PC-3 (cell line): ENCODE data around the gene CD248. TPM values are rescaled to one million over a fixed set of nuclear protein-coding genes. Genes with fewer than 3 reads are reported as not detected.

Experiments used
- ATAC-seq: fragments of 200-7000 bp; cut with Tn5 transposase; 2 replicates; pipeline ENCODE4 v1.9.1; 2020; ENCODE audit warnings: mild to moderate bottlenecking, moderate library complexity
- BruUV-seq: library from RNA; stranded (reverse); fragments of 400-500 nt; replicated peaks from 2 replicates; lab custom pipeline; 2021; lab: Mats Ljungman, UMichigan
- CTCF ChIA-PET: fragments of 300-600 bp; sonication (Branson Sonifier 250); formaldehyde crosslinking; loops from one replicate; lab custom pipeline; 2022; ENCODE audit warnings: antibody characterized with exemption; lab: Charles Lee
- POLR2A ChIA-PET: fragments of 300-600 bp; sonication (Branson Sonifier 250); formaldehyde crosslinking; loops from one replicate; lab custom pipeline; 2022; ENCODE audit warnings: antibody characterized with exemption; ENCODE audit not compliant: unreplicated experiment; lab: Charles Lee
- DNase-seq: peaks from one replicate; pipeline ENCODE4 v3.0.0-alpha.2; 2015
- H2AFZ ChIP-seq: fragments of 300-600 bp; sonication (generic); 2 replicates; pipeline ENCODE4 v1.6.0; 2016; ENCODE audit warnings: antibody characterized with exemption, low read length
- H3F3A ChIP-seq: fragments of 300-600 bp; sonication (generic); one replicate; pipeline ENCODE4 v1.6.0; 2017; ENCODE audit warnings: antibody characterized with exemption, low read length, control low read depth, mild to moderate bottlenecking; ENCODE audit not compliant: unreplicated experiment
- H3K27ac ChIP-seq: fragments of 300-600 bp; sonication (generic); 2 replicates; pipeline ENCODE4 v1.5.1; 2016; ENCODE audit warnings: mild to moderate bottlenecking, low read length
- H3K27me3 ChIP-seq: fragments of 300-600 bp; sonication (generic); 2 replicates; pipeline ENCODE4 v1.6.1; 2016; ENCODE audit warnings: low read length, mixed read lengths
- H3K36me3 ChIP-seq: fragments of 300-600 bp; sonication (generic); 2 replicates; pipeline ENCODE4 v1.6.1; 2016; ENCODE audit warnings: low read depth, mixed run types, low read length, mixed read lengths
- H3K4me1 ChIP-seq: fragments of 300-600 bp; sonication (generic); 2 replicates; pipeline ENCODE4 v1.5.1; 2016; ENCODE audit warnings: low read length; ENCODE audit not compliant: insufficient read depth
- H3K4me2 ChIP-seq: fragments of 300-600 bp; sonication (generic); 2 replicates; pipeline ENCODE4 v1.6.0; 2016; ENCODE audit warnings: low read length
- H3K4me3 ChIP-seq: fragments of 300-600 bp; sonication (generic); 2 replicates; pipeline ENCODE4 v1.5.1; 2016; ENCODE audit warnings: mild to moderate bottlenecking, low read length, mixed read lengths
- H3K79me2 ChIP-seq: fragments of 300-600 bp; sonication (generic); 2 replicates; pipeline ENCODE4 v1.6.1; 2017; ENCODE audit warnings: low read length, mixed read lengths
- H3K9ac ChIP-seq: fragments of 300-600 bp; sonication (generic); 2 replicates; pipeline ENCODE4 v1.6.0; 2016; ENCODE audit warnings: mild to moderate bottlenecking, low read length
- H3K9me2 ChIP-seq: fragments of 300-600 bp; sonication (generic); replicated peaks from 2 replicates; pipeline ENCODE4 v1.6.1; 2016; ENCODE audit warnings: mixed run types, low read length, mixed read lengths
- H3K9me3 ChIP-seq: fragments of 300-600 bp; sonication (generic); 2 replicates; pipeline ENCODE4 v1.6.1; 2016; ENCODE audit warnings: low read length, mixed read lengths
- H4K20me1 ChIP-seq: fragments of 300-600 bp; sonication (generic); 2 replicates; pipeline ENCODE4 v1.6.1; 2016; ENCODE audit warnings: low read length, mixed read lengths
- CTCF ChIP-seq: fragments of 300-600 bp; sonication (generic); conservative IDR thresholded peaks from 2 replicates; pipeline ENCODE4 v1.5.1; 2017; ENCODE audit warnings: antibody characterized with exemption, low read depth, mild to moderate bottlenecking, low read length
- EZH2 ChIP-seq: fragments of 300-600 bp; sonication (generic); IDR thresholded peaks from one replicate; pipeline ENCODE4 v1.6.1; 2017; ENCODE audit warnings: antibody characterized with exemption, mild to moderate bottlenecking, low read length; ENCODE audit not compliant: unreplicated experiment
- EZH2phosphoT487 ChIP-seq: fragments of 300-600 bp; sonication (generic); IDR thresholded peaks from 2 replicates; pipeline ENCODE4 v1.6.1; 2018; ENCODE audit warnings: mild to moderate bottlenecking, antibody characterized with exemption, low read length, borderline replicate concordance
- intact Hi-C: fragments of 100-400 bp; cut with micrococcal nuclease; formaldehyde crosslinking; loops from 2 replicates; pipeline ENCODE4 v1.9.0; 2023
- total RNA-seq: library from RNA; depleted of rRNA; stranded (reverse); fragments of >200 nt; gene quantifications from 2 replicates; pipeline ENCODE4 v1.2.3, GENCODE V29; 2014

CD248 gene
- total RNA-seq, 1 experiment from 2014 or later, result not detected

GRCh38 chr11:66328302-66329144 is 11.7 kb upstream of the CD248 start:
- Histone ChIP-seq H3F3A (no peaks in the 10 kb centered on the region), H3K4me3 (no peak overlapping the region), H3K27ac (no peak overlapping the region), H3K9me3 (no peaks in the 10 kb centered on the region), H3K79me2 (no peaks in the 10 kb centered on the region), H3K4me2 (peak overlapping the region; percentile 37; the same call in 1 of the 2 replicates), H3K4me1 (peaks cover 23% of the 10 kb centered on the region), H4K20me1 (no peaks in the 10 kb centered on the region), H3K9me2 (no peaks in the 10 kb centered on the region), H3K27me3 (no peaks in the 10 kb centered on the region), H2AFZ (0 out of 2 replicates have a peak overlapping the region, but pooled peaks have one; percentile 17), H3K36me3 (peaks cover 14% of the 10 kb centered on the region; the same call in 1 of the 2 replicates), H3K9ac (no peak overlapping the region)
- ATAC-seq (peak; percentile 81), DNase-seq (peak; percentile 88)
- ChIA-PET CTCF (interaction anchor here (0.6 to 1.2 kb wide), 3 partner anchors 16 to 499 kb away, joined by 3 to 6 read pairs (median 3); no protein-coding TSS in a partner anchor), POLR2A (no interaction called here)
- intact Hi-C loops, result loop anchor here (1.0 kb wide), 2 partner anchors 16 to 61 kb away; no protein-coding TSS in a partner anchor
- TF ChIP-seq CTCF, result peak; percentile 97
- no peak for TF ChIP-seq EZH2
- BruUV-seq, result no TSS peak

DNA sequence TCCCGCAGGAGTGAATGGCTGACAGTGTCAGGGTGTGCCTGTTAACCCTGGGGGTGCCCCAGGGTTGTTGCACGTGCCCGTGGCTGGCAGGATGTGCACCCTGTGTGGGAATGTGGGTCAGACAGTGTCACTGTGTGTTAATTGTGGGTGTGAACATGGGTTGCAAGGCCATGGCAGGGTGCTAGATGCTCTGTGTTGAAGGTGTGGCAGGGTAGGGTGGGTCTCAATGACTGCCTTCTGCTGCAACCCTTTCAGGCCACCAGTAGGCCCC is 11.1 kb upstream of the CD248 start:
- Histone ChIP-seq H3K27me3 (no peaks in the 10 kb centered on the region), H3K36me3 (peaks cover 9% of the 10 kb centered on the region; the same call in 1 of the 2 replicates), H4K20me1 (no peaks in the 10 kb centered on the region), H3K4me3 (no peak overlapping the region), H3K4me2 (no peak overlapping the region), H3K27ac (0 out of 2 replicates have a peak overlapping the region, but pooled peaks have one; percentile 37), H3K4me1 (peaks cover 23% of the 10 kb centered on the region), H3K79me2 (no peaks in the 10 kb centered on the region), H3K9ac (no peak overlapping the region), H3K9me3 (no peaks in the 10 kb centered on the region), H3F3A (no peaks in the 10 kb centered on the region), H2AFZ (no peak overlapping the region), H3K9me2 (no peaks in the 10 kb centered on the region)
- ChIA-PET CTCF (no interaction called here), POLR2A (no interaction called here)
- intact Hi-C loops, result loop anchor here (1.0 kb wide), 2 partner anchors 16 to 61 kb away; no protein-coding TSS in a partner anchor
- DNase-seq (no peak), ATAC-seq (peak; percentile 6)
- TF ChIP-seq EZH2phosphoT487 (no peak), EZH2 (no peak), CTCF (no peak)
- no TSS peak for BruUV-seq
